IMR-90 (cell line): ENCODE measurements around the gene ESRRG. TPM values are rescaled to one million over a fixed set of nuclear protein-coding genes. Genes with fewer than 3 reads are reported as not detected.

ENCODE experiments used
- ATAC-seq: fragments of 200-7000 bp; cut with Tn5 transposase; 2 replicates; pipeline ENCODE4 v1.9.1; 2020; ENCODE audit warnings: low read depth, mild to moderate bottlenecking, moderate library complexity
- BruUV-seq: library from RNA; stranded (reverse); fragments of 400-500 nt; replicated peaks from 2 replicates; lab custom pipeline; 2021; lab: Mats Ljungman, UMichigan
- CTCF ChIA-PET: fragments of 300-600 bp; formaldehyde crosslinking; extraction: SDS; loops from one replicate; lab custom pipeline; 2021; ENCODE audit warnings: antibody characterized with exemption; lab: Yijun Ruan, JAX
- POLR2A ChIA-PET: fragments of 300-600 bp; sonication (Branson Sonifier 250); formaldehyde crosslinking; loops from one replicate; lab custom pipeline; 2022; ENCODE audit warnings: antibody characterized with exemption; ENCODE audit not compliant: unreplicated experiment; lab: Charles Lee
- DNase-seq: peaks from one replicate; pipeline ENCODE4 v3.0.0; 2013
- H2AFZ ChIP-seq: replicated peaks from 2 replicates; pipeline ENCODE3; 2013; ENCODE audit warnings: low read length, mild to moderate bottlenecking; ENCODE audit not compliant: poor library complexity
- H2AK5ac ChIP-seq: 2 replicates; pipeline ENCODE4 v1.6.1; 2013; ENCODE audit warnings: low read depth, low read length, inconsistent platforms
- H2AK9ac ChIP-seq: replicated peaks from 2 replicates; pipeline ENCODE3; 2013; ENCODE audit warnings: mild to moderate bottlenecking, low read depth, low read length, moderate library complexity; ENCODE audit not compliant: poor library complexity
- H2BK120ac ChIP-seq: 2 replicates; pipeline ENCODE4 v1.6.1; 2013; ENCODE audit warnings: low read depth, low read length, inconsistent platforms
- H2BK15ac ChIP-seq: 3 replicates; pipeline ENCODE4 v1.6.1; 2013; ENCODE audit warnings: low read depth, low read length, inconsistent platforms
- H2BK20ac ChIP-seq: 2 replicates; pipeline ENCODE4 v1.6.1; 2013; ENCODE audit warnings: low read depth, mild to moderate bottlenecking, inconsistent platforms, low read length, moderate library complexity
- H2BK5ac ChIP-seq: 2 replicates; pipeline ENCODE4 v1.6.1; 2013; ENCODE audit warnings: mild to moderate bottlenecking, low read depth, low read length, inconsistent platforms; ENCODE audit not compliant: poor library complexity, severe bottlenecking
- H3K14ac ChIP-seq: replicated peaks from 2 replicates; pipeline ENCODE4 v1.6.1; 2013; ENCODE audit warnings: low read depth, low read length, inconsistent platforms
- H3K18ac ChIP-seq: 2 replicates; pipeline ENCODE4 v1.6.1; 2013; ENCODE audit warnings: low read depth, low read length, control low read depth
- H3K23ac ChIP-seq: 2 replicates; pipeline ENCODE4 v1.6.1; 2013; ENCODE audit warnings: low read depth, low read length, inconsistent platforms
- H3K27ac ChIP-seq: 2 replicates; pipeline ENCODE4 v1.5.1; 2013; ENCODE audit warnings: mild to moderate bottlenecking, control low read depth, low read length; ENCODE audit not compliant: insufficient read depth
- H3K27me3 ChIP-seq: 2 replicates; pipeline ENCODE4 v1.6.1; 2013; ENCODE audit warnings: low read length; ENCODE audit not compliant: control insufficient read depth, insufficient read depth
- H3K36me3 ChIP-seq: 2 replicates; pipeline ENCODE4 v1.6.1; 2013; ENCODE audit warnings: low read length, mixed read lengths; ENCODE audit not compliant: control insufficient read depth, insufficient read depth
- H3K4ac ChIP-seq: 2 replicates; pipeline ENCODE4 v1.6.1; 2013; ENCODE audit warnings: low read depth, low read length, inconsistent platforms
- H3K4me1 ChIP-seq: 2 replicates; pipeline ENCODE4 v1.6.1; 2013; ENCODE audit warnings: low read length, mixed read lengths; ENCODE audit not compliant: control insufficient read depth, insufficient read depth
- H3K4me2 ChIP-seq: 2 replicates; pipeline ENCODE4 v1.6.1; 2013; ENCODE audit warnings: low read depth, mild to moderate bottlenecking, control low read depth, low read length, moderate library complexity
- H3K4me3 ChIP-seq: 2 replicates; pipeline ENCODE4 v1.5.1; 2013; ENCODE audit warnings: low read depth, mild to moderate bottlenecking, control low read depth, low read length, moderate library complexity; ENCODE audit not compliant: insufficient read depth
- H3K56ac ChIP-seq: 2 replicates; pipeline ENCODE4 v1.6.1; 2013; ENCODE audit warnings: low read length, inconsistent platforms; ENCODE audit not compliant: insufficient read depth; ENCODE audit errors: extremely low read depth
- H3K79me1 ChIP-seq, 2 experiments: 2 replicates each; pipeline ENCODE4 v1.6.1; 2013; ENCODE audit warnings: low read length in 2 of 2, inconsistent platforms in 1 of 2, low read depth in 1 of 2
- H3K9ac ChIP-seq: 2 replicates; pipeline ENCODE4 v1.6.1; 2013; ENCODE audit warnings: low read depth, low read length, control low read depth
- H3K9me1 ChIP-seq: 2 replicates; pipeline ENCODE4 v1.6.1; 2013; ENCODE audit warnings: low read length, inconsistent platforms; ENCODE audit not compliant: insufficient read depth
- H3K9me3 ChIP-seq: 2 replicates; pipeline ENCODE4 v1.6.1; 2013; ENCODE audit warnings: low read length; ENCODE audit not compliant: control insufficient read depth, insufficient read depth
- H4K20me1 ChIP-seq: 2 replicates; pipeline ENCODE4 v1.6.1; 2013; ENCODE audit warnings: low read length, inconsistent platforms; ENCODE audit not compliant: insufficient read depth
- H4K5ac ChIP-seq: 2 replicates; pipeline ENCODE4 v1.6.1; 2013; ENCODE audit warnings: mild to moderate bottlenecking, low read depth, low read length, control low read depth
- H4K8ac ChIP-seq, 2 experiments: 2 replicates each; pipeline ENCODE4 v1.6.1; 2013; ENCODE audit warnings: low read depth in 2 of 2, low read length in 2 of 2, control low read depth in 1 of 2, inconsistent platforms in 1 of 2
- H4K91ac ChIP-seq: 2 replicates; pipeline ENCODE4 v1.6.1; 2013; ENCODE audit warnings: low read depth, low read length, inconsistent platforms; ENCODE audit not compliant: insufficient read depth
- CEBPB ChIP-seq: IDR thresholded peaks from 2 replicates; pipeline ENCODE4 v1.6.1; 2012; ENCODE audit warnings: low read depth, low read length, improper control_type of control experiment
- CHD1 ChIP-seq: IDR thresholded peaks from 2 replicates; pipeline ENCODE4 v1.6.1; 2012; ENCODE audit warnings: low read depth, low read length, improper control_type of control experiment
- WGBS, 2 experiments: methylation state at CpG; one replicate each; pipeline versions ENCODE4 v1.1.5 to v1.1.7; 2013; ENCODE audit warnings: missing lambda C conversion rate in 2 of 2; ENCODE audit not compliant: insufficient read length in 1 of 2; ENCODE audit errors: extremely low coverage in 2 of 2; 5-methylcytosine and 5-hydroxymethylcytosine counted together
- dilution Hi-C: fragments of 300-500 bp; cut with HindIII; formaldehyde crosslinking; loops from one replicate; pipeline ENCODE4 v1.14.3; 2018; ENCODE audit warnings: low sequenced_read_pairs; ENCODE audit not compliant: unreplicated experiment
- in situ Hi-C: fragments of 300-500 bp; cut with MboI; formaldehyde crosslinking; loops from 3 replicates; pipeline ENCODE4 v1.14.3; 2019; ENCODE audit warnings: low sequenced_read_pairs, inconsistent platforms, mixed read lengths
- intact Hi-C: fragments of 100-400 bp; cut with micrococcal nuclease; formaldehyde crosslinking; loops from 2 replicates; pipeline ENCODE4 v1.10.0; 2022
- polyA plus RNA-seq, 3 experiments: library from polyadenylated mRNA; depleted of rRNA; stranded (reverse); fragments of >200 nt; gene quantifications; 2 replicates each; pipeline ENCODE4 v1.2.3, GENCODE V29; 2012; ENCODE audit warnings: low replicate concordance in 1 of 3
- total RNA-seq: library from RNA; depleted of rRNA; stranded (reverse); fragments of >200 nt; gene quantifications from 2 replicates; pipeline ENCODE4 v1.2.3, GENCODE V29; 2012
- TF ChIP-seq, protein P1 (sequence below): fragments of 150-350 bp; IDR thresholded peaks from 2 replicates; pipeline ENCODE4 v1.6.1; 2017; ENCODE audit warnings: mild to moderate bottlenecking, antibody characterized with exemption, low read length, low read depth

ESRRG gene
- total and polyA plus RNA-seq, 2 of the 4 experiments (the other 2 are of a cell fraction), result 0.17 to 0.54 TPM

- ATAC-seq (no peak), DNase-seq (no peak)
- H4K5ac ChIP-seq, result no peak overlapping the region
- H2AFZ ChIP-seq, result no peak overlapping the region
- H3K4ac ChIP-seq, result no peak overlapping the region
- H4K8ac ChIP-seq, result no peak overlapping the region
- intact Hi-C loops, result loop anchor here (5.0 kb wide), 1 partner anchor 380 kb away; no protein-coding TSS in a partner anchor
- H4K20me1 ChIP-seq, result no peaks in the 10 kb centered on the region
- H3K27ac ChIP-seq, result no peak overlapping the region
- no peaks in the 10 kb centered on the region for H3K9me3 ChIP-seq
- no peak overlapping the region for H4K91ac ChIP-seq
- H3K36me3 ChIP-seq, result no peaks in the 10 kb centered on the region
- H2BK15ac ChIP-seq, result no peak overlapping the region
- no peak overlapping the region for H2BK5ac ChIP-seq
- H3K4me1 ChIP-seq, result no peaks in the 10 kb centered on the region
- no peak overlapping the region for H3K14ac ChIP-seq
- no CpG with 5 or more reads among the region's 4 CpGs for WGBS, 2 experiments
- ChIA-PET CTCF (interaction anchor here (1.2 to 2.2 kb wide), 2 partner anchors 22 to 33 kb away, joined by 7 read pairs; no protein-coding TSS in a partner anchor), POLR2A (no interaction called here)
- H3K9me1 ChIP-seq, result no peaks in the 10 kb centered on the region
- no peak overlapping the region for H3K56ac ChIP-seq
- H3K23ac ChIP-seq, result no peak overlapping the region
- TF ChIP-seq CHD1 (no peak), CEBPB (no peak)
- TF ChIP-seq, protein P1, sequence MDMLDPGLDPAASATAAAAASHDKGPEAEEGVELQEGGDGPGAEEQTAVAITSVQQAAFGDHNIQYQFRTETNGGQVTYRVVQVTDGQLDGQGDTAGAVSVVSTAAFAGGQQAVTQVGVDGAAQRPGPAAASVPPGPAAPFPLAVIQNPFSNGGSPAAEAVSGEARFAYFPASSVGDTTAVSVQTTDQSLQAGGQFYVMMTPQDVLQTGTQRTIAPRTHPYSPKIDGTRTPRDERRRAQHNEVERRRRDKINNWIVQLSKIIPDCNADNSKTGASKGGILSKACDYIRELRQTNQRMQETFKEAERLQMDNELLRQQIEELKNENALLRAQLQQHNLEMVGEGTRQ, result no peak
- H2BK120ac ChIP-seq, result no peak overlapping the region
- no peak overlapping the region for H2BK20ac ChIP-seq
- H2AK9ac ChIP-seq, result no peak overlapping the region
- no peak overlapping the region for H2AK5ac ChIP-seq
- BruUV-seq, result no TSS peak
- H3K27me3 ChIP-seq, result no peaks in the 10 kb centered on the region
- dilution Hi-C loops, result no loop called here
- H3K4me3 ChIP-seq, result no peak overlapping the region
- in situ Hi-C loops, result loop anchor here (25.0 kb wide), 1 partner anchor 890 kb away; no protein-coding TSS in a partner anchor
- H3K9ac ChIP-seq, result no peak overlapping the region
- H3K4me2 ChIP-seq, result no peak overlapping the region
- no peaks in the 10 kb centered on the region for H3K79me1 ChIP-seq
- H3K18ac ChIP-seq, result no peak overlapping the region
Observed at GRCh38 chr1:216771922-216772321, 48.7 kb upstream of the ESRRG start.
